B cell (primary cell): ENCODE results near the gene PSMG2. TPM values are rescaled to one million over a fixed set of nuclear protein-coding genes. Genes with fewer than 3 reads are reported as not detected.

Experiments
- ATAC-seq: fragments of 200-7000 bp; cut with Tn5 transposase; one replicate; pipeline ENCODE4 v1.10.0; 2021; ENCODE audit warnings: low read depth, mild to moderate bottlenecking, moderate number of reproducible peaks, moderate library complexity
- CTCF ChIA-PET: fragments of 350-600 bp; sonication (Branson Sonifier 250); formaldehyde crosslinking; loops from one replicate; lab custom pipeline; 2021; ENCODE audit warnings: antibody characterized with exemption, inconsistent platforms; lab: Charles Lee
- POLR2A ChIA-PET: fragments of 350-600 bp; sonication (Branson Sonifier 250); formaldehyde crosslinking; loops from one replicate; lab custom pipeline; 2021; ENCODE audit warnings: antibody characterized with exemption; lab: Charles Lee
- DNase-seq: peaks from one replicate; pipeline ENCODE4 v3.0.0; 2013
- H2AFZ ChIP-seq: 2 replicates; pipeline ENCODE4 v1.6.1; 2012; ENCODE audit warnings: mild to moderate bottlenecking, low read depth, low read length; ENCODE audit not compliant: insufficient read depth, poor library complexity, severe bottlenecking
- H3K27ac ChIP-seq, 2 donors: 1 replicate in 1 of 2; 2 replicates in 1 of 2; pipeline ENCODE4 v1.5.1; 2012 to 2013; ENCODE audit warnings: low read length in 2 of 2, mild to moderate bottlenecking in 2 of 2, moderate library complexity in 1 of 2
- H3K27me3 ChIP-seq, 4 experiments: fragments of 200-600 bp in 1 of 4; sonication (generic) in 1 of 4; replicated peaks in 1 of 4; 1 replicate in 2 of 4; 2 replicates in 2 of 4; pipeline versions ENCODE4 v1.6.1 to v1.7.0; 2013 to 2016; ENCODE audit warnings: low read length in 3 of 4, mild to moderate bottlenecking in 2 of 4, mixed read lengths in 1 of 4, moderate library complexity in 1 of 4; ENCODE audit not compliant: insufficient read depth in 4 of 4, control insufficient read depth in 3 of 4; ENCODE audit errors: control extremely low read depth in 1 of 4
- H3K36me3 ChIP-seq, 2 experiments: replicated peaks in 1 of 2; 1 replicate in 1 of 2; 2 replicates in 1 of 2; pipeline versions ENCODE4 v1.6.1 to v1.7.1; 2013; ENCODE audit warnings: low read length in 1 of 2; ENCODE audit not compliant: insufficient read depth in 2 of 2, control insufficient read depth in 1 of 2; ENCODE audit errors: control extremely low read depth in 1 of 2, extremely low read depth in 1 of 2
- H3K4me1 ChIP-seq, 2 donors: fragments of 200-600 bp in 1 of 2; sonication (generic) in 1 of 2; 1 replicate in 1 of 2; 2 replicates in 1 of 2; pipeline versions ENCODE4 v1.5.1 to v1.6.1; 2013 to 2017; ENCODE audit warnings: low read length in 2 of 2; ENCODE audit not compliant: control insufficient read depth in 2 of 2, insufficient read depth in 2 of 2
- H3K4me2 ChIP-seq: replicated peaks from 2 replicates; pipeline ENCODE3; 2012; ENCODE audit warnings: mild to moderate bottlenecking, low read depth, low read length; ENCODE audit not compliant: poor library complexity, severe bottlenecking
- H3K4me3 ChIP-seq, 5 experiments: fragments of 200-600 bp in 1 of 5; sonication (generic) in 1 of 5; 1 replicate in 3 of 5; 2 replicates in 2 of 5; pipeline versions ENCODE4 v1.5.1 to v1.7.0; 2011 to 2016; ENCODE audit warnings: low read length in 4 of 5, mild to moderate bottlenecking in 4 of 5, low read depth in 2 of 5, control low read depth in 1 of 5, moderate library complexity in 1 of 5; ENCODE audit not compliant: insufficient read depth in 1 of 5; ENCODE audit errors: control extremely low read depth in 1 of 5, extremely low read depth in 1 of 5
- H3K79me2 ChIP-seq: fragments of 200-600 bp; sonication (generic); one replicate; pipeline ENCODE4 v1.6.0; 2016; ENCODE audit warnings: low read length; ENCODE audit not compliant: control insufficient read depth, insufficient read depth
- H3K9ac ChIP-seq: fragments of 200-600 bp; sonication (generic); 2 replicates; pipeline ENCODE4 v1.6.1; 2017; ENCODE audit warnings: mild to moderate bottlenecking, low read length, moderate library complexity
- H3K9me3 ChIP-seq, 3 donors: one replicate each; pipeline versions ENCODE4 v1.6.1 to v1.7.1; 2013; ENCODE audit warnings: low read length in 2 of 3; ENCODE audit not compliant: control insufficient read depth in 2 of 3, insufficient read depth in 1 of 3; ENCODE audit errors: control extremely low read depth in 1 of 3
- H4K20me1 ChIP-seq: 2 replicates; pipeline ENCODE4 v1.6.0; 2012; ENCODE audit warnings: mild to moderate bottlenecking, low read length; ENCODE audit not compliant: insufficient read depth, control insufficient read depth, poor library complexity, severe bottlenecking
- H3K27ac Mint-ChIP-seq: one replicate; pipeline ENCODE4 v1.8.0; 2021; ENCODE audit warnings: mixed read lengths
- H3K27me3 Mint-ChIP-seq: one replicate; pipeline ENCODE4 v1.8.0; 2021; ENCODE audit warnings: mixed read lengths
- H3K4me1 Mint-ChIP-seq: one replicate; pipeline ENCODE4 v1.8.0; 2021; ENCODE audit warnings: mixed read lengths
- H3K4me3 Mint-ChIP-seq: one replicate; pipeline ENCODE4 v1.8.0; 2021; ENCODE audit warnings: mixed read lengths
- H3K9me3 Mint-ChIP-seq: one replicate; pipeline ENCODE4 v1.8.0; 2022; ENCODE audit warnings: mixed read lengths; ENCODE audit not compliant: insufficient read depth
- EZH2 ChIP-seq: IDR thresholded peaks from 2 replicates; pipeline ENCODE4 v1.6.1; 2012; ENCODE audit warnings: borderline replicate concordance, low read depth, mild to moderate bottlenecking, moderate library complexity, low read length; ENCODE audit not compliant: insufficient read depth, poor library complexity, severe bottlenecking
- WGBS: methylation state at CpG from one replicate; pipeline ENCODE4 v1.1.5; 2013; ENCODE audit warnings: missing lambda C conversion rate; ENCODE audit not compliant: insufficient coverage; 5-methylcytosine and 5-hydroxymethylcytosine counted together
- intact Hi-C: fragments of 100-400 bp; cut with micrococcal nuclease; formaldehyde crosslinking; loops from one replicate; pipeline ENCODE4 v1.10.0; 2022
- polyA plus RNA-seq: library from polyadenylated mRNA; depleted of rRNA; stranded (reverse); fragments of >200 nt; gene quantifications from 2 replicates; pipeline ENCODE4 v1.2.3, GENCODE V29; 2012
- total RNA-seq, 2 donors: library from RNA; stranded (reverse); fragments of 120-200 nt in 1 of 2; gene quantifications; 1 replicate in 1 of 2; 2 replicates in 1 of 2; pipeline versions ENCODE4 v1.2.3 to v1.2.4, GENCODE V29; 2013 to 2022
- TF ChIP-seq, protein P1 (sequence below): fragments of 200-600 bp; IDR thresholded peaks from one replicate; pipeline ENCODE4 v1.8.0; 2022; ENCODE audit warnings: antibody characterized with exemption, mild to moderate bottlenecking

Gene PSMG2
- total and polyA plus RNA-seq, 2 donors (not counting 1 experiment from before 2014, with no cell fraction given): 31.8 to 64.1 TPM

- Mint-ChIP-seq H3K27ac (no peak overlapping the region), H3K27me3 (no peaks in the 10 kb centered on the region), H3K4me3 (no peak overlapping the region), H3K9me3 (no peaks in the 10 kb centered on the region), H3K4me1 (no peaks in the 10 kb centered on the region)
- DNase-seq (no peak), ATAC-seq (no peak)
- Histone ChIP-seq H2AFZ (no peak overlapping the region), H3K9ac (no peak overlapping the region), H3K79me2 (no peaks in the 10 kb centered on the region), H3K4me1 (no peaks in the 10 kb centered on the region), H4K20me1 (no peaks in the 10 kb centered on the region), H3K36me3 (no peaks in the 10 kb centered on the region), H3K27me3 (no peaks in the 10 kb centered on the region), H3K9me3 (no peaks in the 10 kb centered on the region), H3K4me3 (no peak overlapping the region), H3K4me2 (no peak overlapping the region), H3K27ac (no peak overlapping the region)
- intact Hi-C loops: no loop called here
- WGBS: 91% methylated on average over 10 of the region's 13 CpGs
- CTCF ChIA-PET: interaction anchor here (0.9 kb wide), 1 partner anchor 168 kb away, joined by 3 read pairs; no protein-coding TSS in a partner anchor
- no peak for TF ChIP-seq EZH2
- TF ChIP-seq, protein P1, sequence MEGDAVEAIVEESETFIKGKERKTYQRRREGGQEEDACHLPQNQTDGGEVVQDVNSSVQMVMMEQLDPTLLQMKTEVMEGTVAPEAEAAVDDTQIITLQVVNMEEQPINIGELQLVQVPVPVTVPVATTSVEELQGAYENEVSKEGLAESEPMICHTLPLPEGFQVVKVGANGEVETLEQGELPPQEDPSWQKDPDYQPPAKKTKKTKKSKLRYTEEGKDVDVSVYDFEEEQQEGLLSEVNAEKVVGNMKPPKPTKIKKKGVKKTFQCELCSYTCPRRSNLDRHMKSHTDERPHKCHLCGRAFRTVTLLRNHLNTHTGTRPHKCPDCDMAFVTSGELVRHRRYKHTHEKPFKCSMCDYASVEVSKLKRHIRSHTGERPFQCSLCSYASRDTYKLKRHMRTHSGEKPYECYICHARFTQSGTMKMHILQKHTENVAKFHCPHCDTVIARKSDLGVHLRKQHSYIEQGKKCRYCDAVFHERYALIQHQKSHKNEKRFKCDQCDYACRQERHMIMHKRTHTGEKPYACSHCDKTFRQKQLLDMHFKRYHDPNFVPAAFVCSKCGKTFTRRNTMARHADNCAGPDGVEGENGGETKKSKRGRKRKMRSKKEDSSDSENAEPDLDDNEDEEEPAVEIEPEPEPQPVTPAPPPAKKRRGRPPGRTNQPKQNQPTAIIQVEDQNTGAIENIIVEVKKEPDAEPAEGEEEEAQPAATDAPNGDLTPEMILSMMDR: no peak
- POLR2A ChIA-PET: no interaction called here
Observed at GRCh38 chr18:12766986-12767433, 64.2 kb downstream of the PSMG2 start.

DNA sequence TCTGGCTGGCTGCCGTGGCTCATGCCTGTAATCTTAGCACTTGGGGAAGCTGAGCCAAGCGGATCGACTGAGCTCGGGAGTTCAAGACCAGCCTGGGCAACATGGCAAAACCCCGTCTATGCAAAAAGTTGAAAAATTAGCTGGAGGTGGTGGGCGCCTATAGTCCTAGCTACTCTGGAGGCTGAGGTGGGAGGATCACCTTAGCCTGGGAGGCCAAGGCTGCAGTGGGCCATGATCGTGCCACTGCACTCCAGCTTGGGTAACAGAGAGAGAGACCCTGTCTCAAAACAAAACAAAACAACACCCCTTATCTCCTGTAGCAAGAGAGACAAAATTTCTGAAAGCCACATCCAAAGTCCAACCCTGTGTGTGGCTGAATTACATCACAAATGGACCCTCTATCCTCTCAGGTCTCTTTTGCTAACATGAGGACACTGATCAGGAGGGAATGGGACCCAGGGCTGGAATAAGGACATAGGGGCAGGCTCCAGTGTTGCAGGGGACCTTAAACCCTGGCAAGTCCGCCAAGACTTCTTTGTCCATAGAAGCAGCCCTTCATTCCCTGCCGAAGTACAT is 64.8 kb downstream of the PSMG2 start:
- no peak overlapping the region for H3K27ac Mint-ChIP-seq
- Histone ChIP-seq H3K9me3 (no peaks in the 10 kb centered on the region), H3K36me3 (no peaks in the 10 kb centered on the region), H3K4me3 (no peak overlapping the region), H4K20me1 (no peaks in the 10 kb centered on the region), H3K4me2 (no peak overlapping the region), H3K4me1 (no peaks in the 10 kb centered on the region), H2AFZ (no peak overlapping the region), H3K9ac (no peak overlapping the region), H3K27me3 (no peaks in the 10 kb centered on the region), H3K79me2 (no peaks in the 10 kb centered on the region), H3K27ac (no peak overlapping the region)
- TF ChIP-seq EZH2: no peak
- TF ChIP-seq, protein P1: no peak
- POLR2A ChIA-PET: no interaction called here
- no peaks in the 10 kb centered on the region for H3K9me3 Mint-ChIP-seq
- no peaks in the 10 kb centered on the region for H3K27me3 Mint-ChIP-seq
- no peak for ATAC-seq
- no peaks in the 10 kb centered on the region for H3K4me1 Mint-ChIP-seq
- no peak for DNase-seq
- WGBS: 100% methylated on average over 5 of the region's 9 CpGs
- H3K4me3 Mint-ChIP-seq: no peak overlapping the region
- CTCF ChIA-PET: interaction anchor here (0.9 kb wide), 1 partner anchor 167 kb away, joined by 3 read pairs; no protein-coding TSS in a partner anchor
- intact Hi-C loops: no loop called here
